Sigmoid colon (tissue), 4 donors: ENCODE measurements around the gene BBX.

Experiments used
- CTCF ChIP-seq, 4 experiments: fragments of 450-650 bp in 3 of 4; fragments of 200-600 bp in 1 of 4; IDR thresholded peaks; one replicate each; pipeline ENCODE4 v1.5.1; 2016 to 2019; ENCODE audit warnings: antibody characterized with exemption in 4 of 4, mild to moderate bottlenecking in 3 of 4, moderate library complexity in 2 of 4
- POLR2A ChIP-seq, 2 donors: fragments of 450-650 bp; IDR thresholded peaks; one replicate each; pipeline ENCODE4 v1.6.1; 2016; ENCODE audit warnings: antibody characterized with exemption in 2 of 2, mild to moderate bottlenecking in 2 of 2, moderate library complexity in 2 of 2
- POLR2AphosphoS5 ChIP-seq, 4 donors: sonication (generic); formaldehyde crosslinking; IDR thresholded peaks; one replicate each; pipeline ENCODE4 v1.6.1; 2017; ENCODE audit warnings: antibody characterized with exemption in 4 of 4

GRCh38 chr3:107592073-107592472 lies 69.3 kb downstream of the BBX start:
- TF ChIP-seq CTCF (IDR thresholded peaks at IDR 0.05) (no peak), POLR2AphosphoS5 (IDR thresholded peaks at IDR 0.05) (no peak), POLR2A (IDR thresholded peaks at IDR 0.05) (no peak)
